Measurements from ENCODE around the gene CDC42BPA. TPM values are rescaled to one million over a fixed set of nuclear protein-coding genes. Genes with fewer than 3 reads are reported as not detected.
"Not testable (repeated sequence)": the region's sequence is repeated elsewhere in the genome, so short reads cannot be mapped to it uniquely, and the experiment has no call there.

CDC42BPA gene
- total RNA-seq, 2 donors from 2014 or later = 0.87 to 7.3 TPM

DNA sequence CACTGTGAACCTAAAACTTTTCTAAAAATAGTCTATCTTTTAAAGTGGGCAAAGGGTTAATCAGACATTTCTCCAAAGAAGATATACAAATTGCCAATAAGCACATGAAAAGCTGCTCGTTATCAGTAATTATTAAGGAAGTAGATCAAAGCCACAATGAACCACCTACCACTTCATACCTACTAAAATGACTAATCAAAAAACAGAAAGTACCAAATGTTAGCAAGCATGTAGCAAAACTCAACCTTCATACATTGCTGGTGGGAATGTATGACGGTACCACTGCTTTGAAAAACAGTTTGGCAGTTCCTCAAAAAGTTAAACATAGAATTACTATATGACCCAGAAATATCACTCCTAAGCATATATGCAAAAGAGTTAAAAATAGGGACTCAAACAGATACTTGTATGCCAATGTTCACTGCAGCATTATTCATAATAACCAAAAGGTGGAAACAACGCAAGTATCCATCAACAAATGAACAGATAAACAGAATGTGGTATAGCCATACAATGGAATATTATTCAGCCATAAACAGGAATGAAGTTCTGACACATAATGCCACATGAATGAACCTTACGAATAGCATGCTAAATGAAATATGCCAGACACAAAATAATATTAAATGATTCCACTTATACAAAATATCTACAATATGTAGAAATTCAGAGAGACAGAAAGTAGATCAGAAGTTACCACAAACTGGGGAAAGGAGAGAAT, 21.1 kb downstream of the CDC42BPA start:
- Mint-ChIP-seq H3K27ac (no peak overlapping the region), H3K36me3 (no peaks in the 10 kb centered on the region), H3K9me3 (no peaks in the 10 kb centered on the region)
- no peak for ATAC-seq
- no peak for DNase-seq (ENCODE audit: low spot score in 2 of 2)

DNA sequence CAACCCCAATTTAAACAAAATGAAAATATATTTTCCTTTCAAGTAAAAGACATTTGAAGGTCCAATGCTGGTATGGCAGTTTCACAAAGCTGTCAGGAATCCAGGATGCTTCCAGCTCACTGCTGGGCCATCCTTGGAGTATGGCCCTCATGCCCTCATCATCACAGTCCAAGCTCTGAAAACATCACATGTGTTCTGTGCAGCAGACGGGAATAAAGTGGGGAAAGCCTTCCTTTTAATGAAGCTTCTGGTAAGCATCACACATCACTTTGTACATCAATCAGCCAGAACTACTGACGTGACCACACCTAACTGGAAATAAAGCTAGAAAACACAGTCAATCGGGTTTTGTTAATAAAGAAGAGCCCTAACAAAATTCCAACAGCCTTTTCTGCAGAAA, 22.7 kb downstream of the CDC42BPA start:
- ATAC-seq = no peak
- no peak for DNase-seq (ENCODE audit: low spot score in 2 of 2)
- Mint-ChIP-seq H3K36me3 (no peaks in the 10 kb centered on the region), H3K9me3 (no peaks in the 10 kb centered on the region), H3K27ac (no peak overlapping the region)

DNA sequence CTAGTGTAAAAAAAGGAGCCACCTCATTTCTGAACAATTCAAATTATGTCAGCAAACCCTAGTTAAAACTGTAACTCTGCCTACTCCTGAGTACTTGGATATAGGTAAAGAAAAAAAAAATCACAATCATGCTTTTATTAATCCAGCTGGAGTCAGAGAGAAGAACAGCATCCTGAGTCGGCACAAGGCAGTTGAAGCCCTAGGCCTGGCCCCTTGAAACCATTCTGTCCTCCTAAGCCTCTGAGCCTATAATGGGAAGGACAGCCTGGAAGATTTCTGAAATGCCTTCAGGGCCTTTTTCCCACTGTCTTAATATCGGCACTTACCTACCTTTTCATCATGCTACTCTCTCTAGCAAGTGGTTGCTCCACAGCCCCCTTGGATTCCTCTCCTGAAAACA, 32.5 kb downstream of the CDC42BPA start:
- DNase-seq (ENCODE audit: low spot score in 2 of 2) = no peak
- ATAC-seq = no peak

DNA sequence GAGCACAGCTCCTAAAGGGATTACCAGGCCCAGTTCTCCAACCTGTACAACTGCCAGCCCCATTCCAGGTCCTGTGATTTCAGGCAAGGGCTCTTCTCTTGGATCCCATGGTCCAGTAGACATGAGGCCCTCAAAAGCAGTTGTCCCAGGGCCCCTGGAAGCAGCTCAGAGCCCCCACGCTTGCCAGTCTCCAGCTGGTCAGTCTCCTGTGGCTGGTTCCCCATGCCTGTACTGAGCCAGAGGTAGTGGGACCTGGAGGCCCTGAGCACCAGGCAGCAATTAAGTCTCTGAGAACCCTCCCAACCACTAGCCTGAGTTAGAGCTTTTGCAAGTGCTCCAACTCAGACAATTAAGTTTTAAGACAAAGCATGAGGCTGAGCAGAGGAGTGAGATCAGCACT, 36.9 kb downstream of the CDC42BPA start:
- Mint-ChIP-seq H3K36me3 (peaks cover 7 to 11% of the 10 kb centered on the region in 2 donors), H3K9me3 (peaks cover 4 to 9% of the 10 kb centered on the region in 2 donors), H3K27ac (no peak overlapping the region)
- ATAC-seq = no peak
- no peak for DNase-seq (ENCODE audit: low spot score in 2 of 2)

More for the DNA sequence above, 32.5 kb downstream of the CDC42BPA start:
- Mint-ChIP-seq H3K27ac (no peak overlapping the region), H3K36me3 (peaks cover 13 to 15% of the 10 kb centered on the region in 2 donors), H3K9me3 (peaks cover 13 to 14% of the 10 kb centered on the region in 2 donors)

DNA sequence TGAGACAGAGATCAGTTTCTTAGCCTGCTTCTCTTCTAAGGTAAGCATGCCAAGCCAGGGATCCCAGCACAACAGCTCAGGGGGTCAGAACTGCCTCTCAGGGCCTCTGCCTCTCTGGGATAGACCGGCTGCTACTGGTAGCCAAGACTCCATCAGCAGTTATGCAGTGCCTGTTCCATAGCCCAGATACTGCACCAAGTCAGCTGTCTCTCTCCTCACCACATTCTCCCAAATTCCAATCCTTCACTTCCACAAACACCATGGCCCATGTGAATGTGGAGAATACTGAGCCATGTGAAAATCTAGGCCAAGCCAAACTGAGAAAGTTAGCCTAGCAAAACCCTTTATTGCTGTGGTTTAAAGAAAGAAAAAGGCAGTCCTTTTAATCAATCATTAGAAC, 37.5 kb downstream of the CDC42BPA start:
- DNase-seq (ENCODE audit: low spot score in 2 of 2) (no peak), ATAC-seq (no peak)
- Mint-ChIP-seq H3K27ac (no peak overlapping the region), H3K9me3 (peaks cover 0 to 4% of the 10 kb centered on the region in 2 donors), H3K36me3 (peaks cover 1 to 6% of the 10 kb centered on the region in 2 donors)

DNA sequence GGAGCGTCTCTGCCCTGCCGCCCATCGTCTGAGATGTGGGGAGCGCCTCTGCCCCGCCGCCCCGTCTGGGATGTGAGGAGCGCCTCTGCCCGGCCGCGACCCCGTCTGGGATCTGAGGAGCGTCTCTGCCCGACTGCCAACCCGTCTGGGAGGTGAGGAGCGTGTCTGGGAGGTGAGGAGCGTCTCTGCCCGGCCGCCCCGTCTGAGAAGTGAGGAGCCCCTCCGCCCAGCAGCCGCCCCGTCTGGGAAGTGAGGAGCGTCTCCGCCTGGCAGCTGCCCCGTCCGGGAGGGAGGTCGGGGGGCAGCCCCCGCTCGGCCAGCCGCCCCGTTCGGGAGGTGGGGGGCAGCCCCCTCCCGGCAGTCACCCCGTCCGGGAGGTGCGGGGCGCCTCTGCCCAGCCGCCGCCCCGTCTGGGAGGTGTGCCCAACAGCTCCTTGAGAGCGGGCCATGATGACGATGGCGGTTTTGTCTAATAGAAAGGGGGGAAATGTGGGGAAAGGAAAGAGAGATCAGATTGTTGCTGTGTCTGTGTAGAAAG, 42.1 kb downstream of the CDC42BPA start:
- H3K27ac Mint-ChIP-seq; DNase-seq (ENCODE audit: low spot score in 2 of 2); H3K9me3 Mint-ChIP-seq; ATAC-seq; H3K36me3 Mint-ChIP-seq: not testable (repeated sequence)

DNA sequence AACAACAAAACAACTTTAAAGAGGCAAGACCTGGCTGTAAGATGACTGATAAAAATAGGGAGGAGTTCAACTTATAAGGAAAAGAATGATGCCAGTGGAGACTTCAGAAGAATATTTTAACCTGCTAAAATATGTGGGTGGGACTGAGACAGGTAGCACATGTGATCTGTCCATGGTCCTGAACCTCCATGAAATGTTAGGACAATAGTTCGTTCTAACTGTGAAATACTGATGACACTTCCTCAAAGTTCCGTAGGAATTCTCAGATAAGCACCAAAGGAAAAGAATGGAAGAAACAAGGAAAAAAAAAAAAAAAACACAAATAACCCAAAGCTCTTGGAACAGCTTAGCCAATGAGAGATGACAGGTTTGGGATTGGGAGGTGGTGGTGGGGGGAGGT, 44.7 kb downstream of the CDC42BPA start:
- Mint-ChIP-seq H3K36me3 (no peaks in the 10 kb centered on the region), H3K9me3 (peaks cover 7 to 8% of the 10 kb centered on the region in 2 donors), H3K27ac (no peak overlapping the region)
- ATAC-seq (no peak), DNase-seq (ENCODE audit: low spot score in 2 of 2) (no peak)

DNA sequence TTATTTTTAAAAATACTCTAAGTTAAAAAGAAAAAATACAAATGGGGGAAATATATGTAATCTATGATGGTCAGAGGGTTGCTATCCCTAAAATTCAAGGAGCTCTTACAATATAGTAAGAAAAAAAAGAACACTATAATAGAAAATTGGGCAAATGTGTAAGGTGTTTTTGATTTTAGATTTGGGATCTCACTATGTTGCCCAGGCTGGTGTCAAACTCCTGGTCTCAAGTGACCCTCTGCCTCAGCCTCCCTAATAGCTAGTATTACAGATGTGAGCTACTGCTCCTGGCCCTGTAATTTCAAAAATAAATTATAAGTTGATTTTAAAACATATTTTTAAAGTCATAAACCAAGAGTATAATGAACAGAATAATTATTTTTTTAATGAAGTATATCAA, 45.9 kb downstream of the CDC42BPA start:
- DNase-seq (ENCODE audit: low spot score in 2 of 2) = no peak
- H3K9me3 Mint-ChIP-seq = peaks cover 7 to 8% of the 10 kb centered on the region in 2 donors
- ATAC-seq = no peak
- no peaks in the 10 kb centered on the region for H3K36me3 Mint-ChIP-seq
- no peak overlapping the region for H3K27ac Mint-ChIP-seq

DNA sequence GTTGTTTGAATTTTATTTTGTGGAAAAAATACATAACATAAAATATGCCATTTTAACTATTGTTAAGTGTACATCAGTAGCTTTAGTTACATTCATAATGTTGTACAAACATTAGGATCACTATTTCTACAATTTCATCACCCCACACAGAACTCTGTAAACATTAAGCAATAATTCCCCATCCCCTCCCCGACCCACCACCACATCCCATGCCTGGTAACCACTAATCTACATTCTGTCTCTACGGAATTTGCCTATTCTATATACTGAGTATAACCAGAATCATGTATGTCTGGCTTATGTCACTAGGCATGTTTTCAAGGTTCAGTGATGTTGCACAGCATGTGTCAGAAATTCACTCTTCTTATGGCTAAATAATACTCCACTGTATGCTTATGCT, 47.7 kb downstream of the CDC42BPA start:
- ATAC-seq = no peak
- Mint-ChIP-seq H3K9me3 (peaks cover 7 to 8% of the 10 kb centered on the region in 2 donors), H3K27ac (no peak overlapping the region), H3K36me3 (no peaks in the 10 kb centered on the region)
- no peak for DNase-seq (ENCODE audit: low spot score in 2 of 2)

DNA sequence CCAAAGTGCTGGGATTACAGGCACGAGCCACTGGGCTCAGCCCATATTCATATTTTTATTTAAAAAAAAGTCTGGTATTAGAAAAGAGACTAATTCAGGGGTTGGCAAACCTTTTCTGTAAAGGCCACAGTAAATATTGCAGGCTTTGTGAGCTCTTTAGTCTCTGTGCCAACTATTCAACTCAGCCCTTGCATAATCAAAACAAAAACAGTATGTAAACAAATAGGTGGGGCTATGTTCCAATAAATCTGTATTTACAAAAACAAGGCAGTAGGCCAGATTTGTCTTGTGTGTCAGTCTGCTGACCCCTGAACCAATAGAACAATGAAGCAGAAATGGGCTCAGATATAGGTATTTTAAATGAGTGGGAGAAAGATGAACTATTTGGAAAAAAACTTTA, 49.3 kb downstream of the CDC42BPA start:
- Mint-ChIP-seq H3K9me3 (peaks cover 3 to 4% of the 10 kb centered on the region in 2 donors), H3K36me3 (no peaks in the 10 kb centered on the region), H3K27ac (no peak overlapping the region)
- ATAC-seq = no peak
- DNase-seq (ENCODE audit: low spot score in 2 of 2) = no peak

DNA sequence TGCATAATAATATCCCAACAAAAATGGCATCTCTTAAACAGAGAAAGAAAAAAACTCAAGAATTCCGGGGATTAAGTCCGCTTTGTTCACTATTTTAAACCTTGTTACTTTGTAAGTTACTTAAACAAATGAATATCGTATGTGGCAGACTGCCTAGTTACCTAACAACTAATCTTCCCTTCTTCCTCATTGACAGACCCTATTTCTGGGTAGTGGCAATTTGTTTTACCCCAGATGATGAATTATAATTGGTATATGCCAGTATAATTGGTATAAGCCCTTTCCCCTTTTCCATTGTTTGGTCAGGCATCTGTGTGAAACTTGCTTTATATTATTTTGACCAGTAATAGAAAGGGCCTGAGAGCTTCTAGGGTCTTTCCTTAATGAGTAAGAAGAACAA, 52.4 kb downstream of the CDC42BPA start:
- DNase-seq (ENCODE audit: low spot score in 2 of 2) = no peak
- H3K27ac Mint-ChIP-seq = no peak overlapping the region
- no peaks in the 10 kb centered on the region for H3K36me3 Mint-ChIP-seq
- H3K9me3 Mint-ChIP-seq = no peaks in the 10 kb centered on the region
- no peak for ATAC-seq

DNA sequence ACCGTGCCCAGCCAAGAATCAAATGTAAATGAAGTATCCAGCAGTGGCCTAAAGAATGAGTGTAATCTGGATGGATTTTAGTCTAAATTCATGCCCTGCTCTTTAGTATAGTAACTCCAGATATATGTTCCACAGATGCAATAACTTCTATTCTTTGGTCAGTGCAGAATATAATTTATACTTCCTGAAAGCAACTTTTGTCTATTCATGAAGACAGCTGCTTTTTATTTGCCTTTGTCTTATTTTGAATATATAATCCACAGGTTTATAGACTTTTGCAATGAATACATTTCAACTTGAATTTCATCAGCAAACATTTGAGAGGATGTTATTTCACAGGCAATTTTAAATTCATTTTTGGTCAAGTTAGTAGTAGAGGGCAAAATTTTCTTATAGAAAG, 54.4 kb downstream of the CDC42BPA start:
- DNase-seq (ENCODE audit: low spot score in 2 of 2) (no peak), ATAC-seq (no peak)
- Mint-ChIP-seq H3K27ac (no peak overlapping the region), H3K36me3 (no peaks in the 10 kb centered on the region), H3K9me3 (no peaks in the 10 kb centered on the region)

DNA sequence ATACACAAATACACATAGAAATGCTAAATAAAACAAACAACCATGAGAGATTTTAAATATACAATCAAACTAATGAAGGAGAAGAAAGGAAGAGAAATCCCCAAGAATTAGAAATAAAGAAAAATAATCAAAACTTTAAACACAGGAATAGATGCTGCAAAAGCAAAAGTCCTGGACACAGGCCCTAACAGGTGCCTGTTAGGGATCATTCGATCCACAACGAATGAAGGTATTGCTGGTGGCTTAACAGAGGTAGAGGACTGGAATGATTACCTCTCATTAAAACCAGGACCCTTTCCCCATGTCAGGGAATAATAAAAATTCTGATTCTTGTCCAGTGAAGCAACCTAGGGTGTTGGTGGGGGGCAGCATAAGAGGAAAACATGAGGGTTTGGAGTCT, 56.8 kb downstream of the CDC42BPA start:
- no peak for DNase-seq (ENCODE audit: low spot score in 2 of 2)
- Mint-ChIP-seq H3K36me3 (no peaks in the 10 kb centered on the region), H3K27ac (no peak overlapping the region), H3K9me3 (no peaks in the 10 kb centered on the region)
- ATAC-seq = no peak

DNA sequence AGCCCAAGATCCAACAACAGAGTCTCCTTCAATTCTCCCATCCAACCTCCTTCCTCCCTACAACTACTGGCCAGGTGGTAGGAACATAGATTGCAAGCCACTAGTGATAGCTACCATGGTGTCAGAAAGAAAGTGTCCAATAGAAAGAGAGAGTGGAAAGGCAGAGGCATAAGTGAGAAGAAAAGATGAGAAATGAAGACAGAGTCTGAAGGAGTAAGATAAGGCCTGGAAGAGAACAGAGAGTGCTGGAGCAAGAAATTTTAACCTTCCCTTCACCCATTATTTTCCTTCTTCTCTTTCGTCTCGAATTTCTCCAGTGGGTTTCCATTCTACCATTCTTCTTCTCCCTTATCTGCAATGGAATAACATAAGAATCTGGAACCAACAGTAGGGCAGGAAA, 57.9 kb downstream of the CDC42BPA start:
- ATAC-seq = no peak
- H3K9me3 Mint-ChIP-seq = no peaks in the 10 kb centered on the region
- H3K27ac Mint-ChIP-seq = no peak overlapping the region

DNA sequence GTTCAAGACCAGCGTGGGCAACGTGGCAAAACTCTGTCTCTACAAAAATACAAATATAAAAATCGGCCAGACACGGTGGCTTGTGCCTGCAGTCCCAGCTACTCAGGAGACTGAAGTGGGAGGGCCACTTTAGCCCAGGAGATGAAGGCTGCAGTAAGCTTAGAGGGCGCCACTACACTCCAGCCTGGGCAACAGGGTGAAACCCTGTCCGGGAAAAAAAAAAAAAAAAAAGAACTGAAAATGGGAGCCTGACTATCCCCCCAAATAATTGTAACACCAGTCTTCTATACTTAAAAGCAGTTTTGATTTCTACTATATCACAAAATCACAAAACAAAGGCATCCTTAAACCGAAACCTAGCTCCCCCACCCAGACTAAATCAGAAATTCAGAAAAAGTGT, 60.3 kb downstream of the CDC42BPA start:
- H3K36me3 Mint-ChIP-seq = no peaks in the 10 kb centered on the region
- no peak overlapping the region for H3K27ac Mint-ChIP-seq
- H3K9me3 Mint-ChIP-seq = no peaks in the 10 kb centered on the region
- DNase-seq (ENCODE audit: low spot score in 2 of 2) = no peak
- ATAC-seq = no peak

More for the DNA sequence above, 57.9 kb downstream of the CDC42BPA start:
- no peaks in the 10 kb centered on the region for H3K36me3 Mint-ChIP-seq
- no peak for DNase-seq (ENCODE audit: low spot score in 2 of 2)

DNA sequence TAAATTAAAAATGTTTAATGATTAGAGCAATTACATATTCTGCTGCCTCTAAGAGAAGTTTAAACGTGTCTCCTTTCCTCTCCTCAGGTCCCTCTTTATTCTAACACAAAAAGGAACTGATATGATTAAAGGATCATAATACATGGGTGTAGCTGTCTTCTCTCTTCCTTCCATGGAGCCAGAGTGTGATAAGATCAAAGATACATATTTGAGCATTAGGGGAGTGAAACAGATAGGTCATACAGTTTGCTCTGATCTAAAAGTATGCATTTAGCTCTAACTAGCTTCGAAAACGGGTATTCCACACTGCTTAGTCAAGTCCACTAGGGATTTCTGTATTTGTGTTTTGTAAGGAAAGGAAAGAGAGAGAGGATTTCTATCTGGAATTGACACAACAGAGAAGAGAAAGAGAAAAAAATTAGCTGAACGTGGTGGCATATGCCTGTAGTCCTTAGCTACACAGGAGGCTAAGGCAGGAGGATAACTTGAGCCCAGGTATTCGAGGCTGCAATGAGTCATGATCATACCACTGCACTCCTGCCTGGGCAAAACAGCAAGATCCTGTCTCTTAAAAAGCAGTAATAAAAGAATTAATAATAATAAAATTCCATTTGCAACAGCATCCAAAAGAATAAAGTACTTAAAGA, 63.1 kb downstream of the CDC42BPA start:
- no peak overlapping the region for H3K27ac Mint-ChIP-seq
- DNase-seq (ENCODE audit: low spot score in 2 of 2) = no peak
- ATAC-seq = no peak
- no peaks in the 10 kb centered on the region for H3K9me3 Mint-ChIP-seq
- H3K36me3 Mint-ChIP-seq = no peaks in the 10 kb centered on the region

DNA sequence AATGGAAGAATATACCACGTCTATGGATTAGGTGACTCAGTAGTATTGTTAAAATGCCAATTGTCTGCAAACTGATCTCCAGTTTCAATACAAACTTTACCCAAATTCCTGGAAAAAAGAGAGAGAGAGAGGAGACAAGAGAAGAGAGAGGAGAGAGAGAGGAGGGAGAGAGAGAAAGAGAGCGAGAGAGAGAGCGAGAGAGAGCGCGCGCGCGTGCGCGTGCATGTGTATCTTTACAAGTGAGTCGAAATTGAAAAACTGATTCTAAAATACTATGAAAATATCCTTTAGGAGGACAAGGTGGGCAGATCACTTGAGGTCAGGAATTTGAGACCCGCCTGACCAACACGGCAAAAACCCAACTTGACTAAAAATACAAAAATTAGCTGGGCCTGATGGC, 65.2 kb downstream of the CDC42BPA start:
- no peak overlapping the region for H3K27ac Mint-ChIP-seq
- no peak for DNase-seq (ENCODE audit: low spot score in 2 of 2)
- H3K9me3 Mint-ChIP-seq = no peaks in the 10 kb centered on the region
- no peak for ATAC-seq
- H3K36me3 Mint-ChIP-seq = no peaks in the 10 kb centered on the region
